PC-3 (cell line): ENCODE data around the gene WDR1. TPM values are rescaled to one million over a fixed set of nuclear protein-coding genes. Genes with fewer than 3 reads are reported as not detected.

Experiments used
- ATAC-seq: fragments of 200-7000 bp; cut with Tn5 transposase; 2 replicates; pipeline ENCODE4 v1.9.1; 2020; ENCODE audit warnings: mild to moderate bottlenecking, moderate library complexity
- BruUV-seq: library from RNA; stranded (reverse); fragments of 400-500 nt; replicated peaks from 2 replicates; lab custom pipeline; 2021; lab: Mats Ljungman, UMichigan
- CTCF ChIA-PET: fragments of 300-600 bp; sonication (Branson Sonifier 250); formaldehyde crosslinking; loops from one replicate; lab custom pipeline; 2022; ENCODE audit warnings: antibody characterized with exemption; lab: Charles Lee
- POLR2A ChIA-PET: fragments of 300-600 bp; sonication (Branson Sonifier 250); formaldehyde crosslinking; loops from one replicate; lab custom pipeline; 2022; ENCODE audit warnings: antibody characterized with exemption; ENCODE audit not compliant: unreplicated experiment; lab: Charles Lee
- DNase-seq: peaks from one replicate; pipeline ENCODE4 v3.0.0-alpha.2; 2015
- H2AFZ ChIP-seq: fragments of 300-600 bp; sonication (generic); 2 replicates; pipeline ENCODE4 v1.6.0; 2016; ENCODE audit warnings: antibody characterized with exemption, low read length
- H3F3A ChIP-seq: fragments of 300-600 bp; sonication (generic); one replicate; pipeline ENCODE4 v1.6.0; 2017; ENCODE audit warnings: antibody characterized with exemption, low read length, control low read depth, mild to moderate bottlenecking; ENCODE audit not compliant: unreplicated experiment
- H3K27ac ChIP-seq: fragments of 300-600 bp; sonication (generic); 2 replicates; pipeline ENCODE4 v1.5.1; 2016; ENCODE audit warnings: mild to moderate bottlenecking, low read length
- H3K27me3 ChIP-seq: fragments of 300-600 bp; sonication (generic); 2 replicates; pipeline ENCODE4 v1.6.1; 2016; ENCODE audit warnings: low read length, mixed read lengths
- H3K36me3 ChIP-seq: fragments of 300-600 bp; sonication (generic); 2 replicates; pipeline ENCODE4 v1.6.1; 2016; ENCODE audit warnings: low read depth, mixed run types, low read length, mixed read lengths
- H3K4me1 ChIP-seq: fragments of 300-600 bp; sonication (generic); 2 replicates; pipeline ENCODE4 v1.5.1; 2016; ENCODE audit warnings: low read length; ENCODE audit not compliant: insufficient read depth
- H3K4me2 ChIP-seq: fragments of 300-600 bp; sonication (generic); 2 replicates; pipeline ENCODE4 v1.6.0; 2016; ENCODE audit warnings: low read length
- H3K4me3 ChIP-seq: fragments of 300-600 bp; sonication (generic); 2 replicates; pipeline ENCODE4 v1.5.1; 2016; ENCODE audit warnings: mild to moderate bottlenecking, low read length, mixed read lengths
- H3K79me2 ChIP-seq: fragments of 300-600 bp; sonication (generic); 2 replicates; pipeline ENCODE4 v1.6.1; 2017; ENCODE audit warnings: low read length, mixed read lengths
- H3K9ac ChIP-seq: fragments of 300-600 bp; sonication (generic); 2 replicates; pipeline ENCODE4 v1.6.0; 2016; ENCODE audit warnings: mild to moderate bottlenecking, low read length
- H3K9me2 ChIP-seq: fragments of 300-600 bp; sonication (generic); replicated peaks from 2 replicates; pipeline ENCODE4 v1.6.1; 2016; ENCODE audit warnings: mixed run types, low read length, mixed read lengths
- H3K9me3 ChIP-seq: fragments of 300-600 bp; sonication (generic); 2 replicates; pipeline ENCODE4 v1.6.1; 2016; ENCODE audit warnings: low read length, mixed read lengths
- H4K20me1 ChIP-seq: fragments of 300-600 bp; sonication (generic); 2 replicates; pipeline ENCODE4 v1.6.1; 2016; ENCODE audit warnings: low read length, mixed read lengths
- EZH2 ChIP-seq: fragments of 300-600 bp; sonication (generic); IDR thresholded peaks from one replicate; pipeline ENCODE4 v1.6.1; 2017; ENCODE audit warnings: antibody characterized with exemption, mild to moderate bottlenecking, low read length; ENCODE audit not compliant: unreplicated experiment
- EZH2phosphoT487 ChIP-seq: fragments of 300-600 bp; sonication (generic); IDR thresholded peaks from 2 replicates; pipeline ENCODE4 v1.6.1; 2018; ENCODE audit warnings: mild to moderate bottlenecking, antibody characterized with exemption, low read length, borderline replicate concordance
- intact Hi-C: fragments of 100-400 bp; cut with micrococcal nuclease; formaldehyde crosslinking; loops from 2 replicates; pipeline ENCODE4 v1.9.0; 2023
- total RNA-seq: library from RNA; depleted of rRNA; stranded (reverse); fragments of >200 nt; gene quantifications from 2 replicates; pipeline ENCODE4 v1.2.3, GENCODE V29; 2014
- TF ChIP-seq, protein P1 (sequence below): fragments of 300-600 bp; sonication (generic); conservative IDR thresholded peaks from 2 replicates; pipeline ENCODE4 v1.5.1; 2017; ENCODE audit warnings: antibody characterized with exemption, low read depth, mild to moderate bottlenecking, low read length

The WDR1 gene
- total RNA-seq, 1 experiment from 2014 or later = 150 TPM

DNA sequence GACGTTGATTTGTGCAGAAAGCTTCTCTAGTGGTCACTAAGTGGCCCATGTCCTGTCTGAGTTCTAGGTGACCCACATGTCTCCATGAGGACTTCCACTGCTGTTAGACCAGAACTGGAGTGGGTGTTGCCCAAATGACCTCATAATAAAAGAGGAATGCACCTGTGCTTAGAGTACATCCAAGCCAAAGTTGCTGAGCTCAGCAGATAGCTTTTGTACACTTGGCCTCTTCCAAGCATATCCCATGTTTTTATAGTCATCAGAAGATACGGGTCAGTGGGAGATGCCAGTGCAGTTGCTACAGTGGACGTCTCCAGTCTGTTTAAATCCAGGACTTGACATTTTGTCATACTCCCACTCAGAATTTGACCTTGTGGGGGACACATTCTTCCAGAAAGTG lies 37.6 kb upstream of the WDR1 start:
- no peaks in the 10 kb centered on the region for H3F3A ChIP-seq
- no peaks in the 10 kb centered on the region for H3K36me3 ChIP-seq
- no TSS peak for BruUV-seq
- H3K79me2 ChIP-seq = no peaks in the 10 kb centered on the region
- POLR2A ChIA-PET = no interaction called here
- no peaks in the 10 kb centered on the region for H3K9me3 ChIP-seq
- no peak for DNase-seq
- H3K4me2 ChIP-seq = no peak overlapping the region
- no peaks in the 10 kb centered on the region for H3K4me1 ChIP-seq
- no peak overlapping the region for H3K4me3 ChIP-seq
- no peak overlapping the region for H3K9ac ChIP-seq
- H4K20me1 ChIP-seq = no peaks in the 10 kb centered on the region
- H3K27me3 ChIP-seq = peaks cover 9% of the 10 kb centered on the region; the same call in 1 of the 2 replicates
- TF ChIP-seq, protein P1, sequence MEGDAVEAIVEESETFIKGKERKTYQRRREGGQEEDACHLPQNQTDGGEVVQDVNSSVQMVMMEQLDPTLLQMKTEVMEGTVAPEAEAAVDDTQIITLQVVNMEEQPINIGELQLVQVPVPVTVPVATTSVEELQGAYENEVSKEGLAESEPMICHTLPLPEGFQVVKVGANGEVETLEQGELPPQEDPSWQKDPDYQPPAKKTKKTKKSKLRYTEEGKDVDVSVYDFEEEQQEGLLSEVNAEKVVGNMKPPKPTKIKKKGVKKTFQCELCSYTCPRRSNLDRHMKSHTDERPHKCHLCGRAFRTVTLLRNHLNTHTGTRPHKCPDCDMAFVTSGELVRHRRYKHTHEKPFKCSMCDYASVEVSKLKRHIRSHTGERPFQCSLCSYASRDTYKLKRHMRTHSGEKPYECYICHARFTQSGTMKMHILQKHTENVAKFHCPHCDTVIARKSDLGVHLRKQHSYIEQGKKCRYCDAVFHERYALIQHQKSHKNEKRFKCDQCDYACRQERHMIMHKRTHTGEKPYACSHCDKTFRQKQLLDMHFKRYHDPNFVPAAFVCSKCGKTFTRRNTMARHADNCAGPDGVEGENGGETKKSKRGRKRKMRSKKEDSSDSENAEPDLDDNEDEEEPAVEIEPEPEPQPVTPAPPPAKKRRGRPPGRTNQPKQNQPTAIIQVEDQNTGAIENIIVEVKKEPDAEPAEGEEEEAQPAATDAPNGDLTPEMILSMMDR = no peak
- TF ChIP-seq EZH2phosphoT487 (no peak), EZH2 (no peak)
- CTCF ChIA-PET = no interaction called here
- H2AFZ ChIP-seq = no peak overlapping the region
- H3K27ac ChIP-seq = no peak overlapping the region
- intact Hi-C loops = loop anchor here (10.0 kb wide), 1 partner anchor 251 kb away; no protein-coding TSS in a partner anchor
- H3K9me2 ChIP-seq = no peaks in the 10 kb centered on the region
- ATAC-seq = no peak

DNA sequence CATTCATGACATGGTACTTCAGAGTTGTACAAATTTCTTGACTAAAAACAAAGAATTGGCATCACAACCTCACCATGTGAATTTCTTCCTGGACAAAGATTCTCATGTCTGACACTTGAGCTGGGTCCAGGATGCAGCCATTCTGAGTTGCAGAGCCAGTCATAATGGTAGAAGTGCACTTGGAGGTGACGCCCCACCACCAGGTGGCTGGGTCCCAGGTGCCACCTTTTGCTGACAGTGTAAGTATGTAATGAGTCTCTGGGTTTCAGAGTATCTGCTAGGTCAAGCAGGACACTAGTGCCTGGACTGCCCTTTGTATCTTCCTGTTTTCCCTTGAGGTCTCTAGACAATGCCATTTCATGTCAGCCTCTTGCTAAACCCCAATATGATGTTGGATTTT lies 36.6 kb upstream of the WDR1 start:
- BruUV-seq = no TSS peak

DNA sequence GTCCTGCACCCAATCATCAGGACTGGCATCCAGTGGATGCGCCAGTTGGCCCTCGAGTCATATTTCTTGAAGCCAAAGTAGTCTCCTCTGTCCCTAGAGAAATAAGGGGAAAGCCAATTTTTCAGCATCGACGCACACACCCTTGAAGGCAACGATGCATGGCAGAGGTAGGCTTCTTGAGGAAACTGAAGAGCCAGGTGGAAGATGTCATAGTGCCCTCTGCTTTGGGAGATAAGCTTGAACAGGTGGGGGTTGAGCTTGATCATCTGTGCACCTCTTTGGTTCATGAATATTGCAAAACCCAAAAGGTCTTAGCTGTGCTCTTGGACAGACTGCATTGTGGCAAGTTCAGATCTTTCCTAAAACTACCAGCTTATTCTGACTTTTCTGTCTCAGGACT lies 34.6 kb upstream of the WDR1 start:
- ChIA-PET POLR2A (no interaction called here), CTCF (no interaction called here)
- H3K9ac ChIP-seq = no peak overlapping the region
- no peak for ATAC-seq
- no peaks in the 10 kb centered on the region for H3K79me2 ChIP-seq
- no peaks in the 10 kb centered on the region for H3K36me3 ChIP-seq
- intact Hi-C loops = loop anchor here (10.0 kb wide), 1 partner anchor 254 kb away; no protein-coding TSS in a partner anchor
- H3K4me3 ChIP-seq = no peak overlapping the region
- H3K27ac ChIP-seq = no peak overlapping the region
- TF ChIP-seq EZH2phosphoT487 = no peak
- TF ChIP-seq, protein P1 = no peak
- no peak for TF ChIP-seq EZH2
- no peak overlapping the region for H2AFZ ChIP-seq
- H4K20me1 ChIP-seq = no peaks in the 10 kb centered on the region
- H3K9me2 ChIP-seq = no peaks in the 10 kb centered on the region
- H3K9me3 ChIP-seq = no peaks in the 10 kb centered on the region
- no peak overlapping the region for H3K4me2 ChIP-seq
- H3K4me1 ChIP-seq = no peaks in the 10 kb centered on the region
- no peaks in the 10 kb centered on the region for H3F3A ChIP-seq
- no TSS peak for BruUV-seq
- no peak for DNase-seq
- peaks cover 9% of the 10 kb centered on the region; the same call in 1 of the 2 replicates for H3K27me3 ChIP-seq

More for the DNA sequence above, 36.6 kb upstream of the WDR1 start:
- ATAC-seq (no peak), DNase-seq (no peak)
- Histone ChIP-seq H4K20me1 (no peaks in the 10 kb centered on the region), H3K9me3 (no peaks in the 10 kb centered on the region), H3F3A (no peaks in the 10 kb centered on the region), H3K9ac (no peak overlapping the region), H3K4me1 (no peaks in the 10 kb centered on the region), H3K27me3 (peaks cover 9% of the 10 kb centered on the region; the same call in 1 of the 2 replicates), H3K79me2 (no peaks in the 10 kb centered on the region), H3K4me2 (no peak overlapping the region), H3K27ac (no peak overlapping the region), H3K36me3 (no peaks in the 10 kb centered on the region), H2AFZ (no peak overlapping the region), H3K9me2 (no peaks in the 10 kb centered on the region), H3K4me3 (no peak overlapping the region)
- TF ChIP-seq, protein P1 = no peak
- no peak for TF ChIP-seq EZH2phosphoT487
- no peak for TF ChIP-seq EZH2
- ChIA-PET POLR2A (no interaction called here), CTCF (no interaction called here)
- intact Hi-C loops = loop anchor here (10.0 kb wide), 1 partner anchor 252 kb away; no protein-coding TSS in a partner anchor
